Measurements from ENCODE around the gene ANKRD52. TPM values are rescaled to one million over a fixed set of nuclear protein-coding genes. Genes with fewer than 3 reads are reported as not detected.

ANKRD52 gene
- total and polyA plus RNA-seq, 2 donors (not counting 3 experiments of a cell fraction or from before 2014, with no cell fraction given), result 30.8 to 62.0 TPM

DNA sequence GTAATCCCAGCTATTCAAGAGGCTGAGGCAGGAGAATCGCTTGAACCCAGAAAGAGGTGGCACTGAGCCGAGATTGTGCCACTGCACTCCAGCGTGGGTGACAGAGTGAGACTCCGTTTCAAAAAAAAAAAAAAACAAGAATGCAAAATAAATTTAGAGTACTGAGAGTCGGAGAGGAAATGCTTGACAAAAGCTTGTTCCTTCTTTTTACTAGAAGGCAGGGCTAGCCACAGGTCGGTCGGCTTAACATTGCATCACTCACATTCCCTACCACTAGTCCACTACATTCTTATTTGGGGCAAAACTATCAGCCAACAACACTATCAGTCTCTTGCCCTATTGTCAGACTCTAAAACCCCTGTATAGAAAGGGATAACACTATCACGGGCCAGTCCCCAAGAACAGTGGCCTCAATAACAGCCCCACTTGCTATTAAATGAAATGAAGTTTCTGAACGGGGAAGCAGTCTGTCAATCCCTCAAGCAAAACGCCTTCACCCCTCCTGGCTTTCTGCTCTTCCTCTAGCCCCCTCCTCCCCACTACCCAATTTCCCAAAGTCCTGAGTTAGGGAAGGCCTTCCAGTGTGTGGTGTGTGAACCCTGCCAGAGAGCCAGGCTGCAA, 37.5 kb downstream of the ANKRD52 start:
- no peaks in the 10 kb centered on the region for H3K9me3 ChIP-seq (replicated peaks; ENCODE audit: control insufficient read depth, insufficient read depth, low read length)
- H3K27me3 ChIP-seq (ENCODE audit: control insufficient read depth in 2 of 2, insufficient read depth in 2 of 2, low read length in 2 of 2), result no peaks in the 10 kb centered on the region
- POLR2A ChIA-PET, result interaction anchor here (0.6 to 3.2 kb wide), 7 partner anchors 9 to 32 kb away, joined by 3 to 37 read pairs (median 6); partner anchors contain the start of gene SMARCC2
- H3K9ac ChIP-seq (replicated peaks; ENCODE audit: extremely low read depth, insufficient read depth, low read length), result peak overlapping the region; percentile 94
- H4K20me1 ChIP-seq (replicated peaks; ENCODE audit: control insufficient read depth, extremely low read depth, insufficient read depth, low read length), result no peaks in the 10 kb centered on the region
- peak overlapping the region; percentile 64 for H3K4me2 ChIP-seq (ENCODE audit: insufficient read depth, low read length)
- DNase-seq (ENCODE audit: low read depth, low spot score), result peak; percentile 51
- dilution Hi-C loops (cut with MboI; ENCODE audit: extremely low pct_ligation_motif_present, low sequenced_read_pairs) (no loop called here), intact Hi-C loops (cut with micrococcal nuclease) (no loop called here)
- peaks cover 27% of the 10 kb centered on the region for H3K79me2 ChIP-seq (ENCODE audit: control insufficient read depth, insufficient read depth, low read length)
- TF ChIP-seq GATA2 (IDR thresholded peaks at IDR 0.05; ENCODE audit: insufficient read depth, insufficient read length, low read depth, low read length) (no peak), MYC (IDR thresholded peaks at IDR 0.05; ENCODE audit: low read depth, low read length) (no peak), POLR2A (IDR thresholded peaks at IDR 0.05; ENCODE audit: low read depth, low read length) (no peak), JUN (IDR thresholded peaks at IDR 0.05; ENCODE audit: borderline replicate concordance, insufficient read depth, insufficient read length, low read depth) (no peak), FOS (IDR thresholded peaks at IDR 0.05; ENCODE audit: borderline replicate concordance, insufficient read depth, low read length) (no peak), EZH2 (IDR thresholded peaks at IDR 0.05; ENCODE audit: borderline replicate concordance, low read depth, low read length, severe bottlenecking) (no peak), POLR2AphosphoS5 (IDR thresholded peaks at IDR 0.05; ENCODE audit: insufficient read depth, low read depth, low read length) (no peak)
- TF ChIP-seq, protein P1, sequence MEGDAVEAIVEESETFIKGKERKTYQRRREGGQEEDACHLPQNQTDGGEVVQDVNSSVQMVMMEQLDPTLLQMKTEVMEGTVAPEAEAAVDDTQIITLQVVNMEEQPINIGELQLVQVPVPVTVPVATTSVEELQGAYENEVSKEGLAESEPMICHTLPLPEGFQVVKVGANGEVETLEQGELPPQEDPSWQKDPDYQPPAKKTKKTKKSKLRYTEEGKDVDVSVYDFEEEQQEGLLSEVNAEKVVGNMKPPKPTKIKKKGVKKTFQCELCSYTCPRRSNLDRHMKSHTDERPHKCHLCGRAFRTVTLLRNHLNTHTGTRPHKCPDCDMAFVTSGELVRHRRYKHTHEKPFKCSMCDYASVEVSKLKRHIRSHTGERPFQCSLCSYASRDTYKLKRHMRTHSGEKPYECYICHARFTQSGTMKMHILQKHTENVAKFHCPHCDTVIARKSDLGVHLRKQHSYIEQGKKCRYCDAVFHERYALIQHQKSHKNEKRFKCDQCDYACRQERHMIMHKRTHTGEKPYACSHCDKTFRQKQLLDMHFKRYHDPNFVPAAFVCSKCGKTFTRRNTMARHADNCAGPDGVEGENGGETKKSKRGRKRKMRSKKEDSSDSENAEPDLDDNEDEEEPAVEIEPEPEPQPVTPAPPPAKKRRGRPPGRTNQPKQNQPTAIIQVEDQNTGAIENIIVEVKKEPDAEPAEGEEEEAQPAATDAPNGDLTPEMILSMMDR (IDR thresholded peaks at IDR 0.05; ENCODE audit: extremely low read depth in 1 of 2, insufficient read depth in 1 of 2, low read depth in 1 of 2, low read length in 2 of 2), result no peak
- TF ChIP-seq, protein P2, sequence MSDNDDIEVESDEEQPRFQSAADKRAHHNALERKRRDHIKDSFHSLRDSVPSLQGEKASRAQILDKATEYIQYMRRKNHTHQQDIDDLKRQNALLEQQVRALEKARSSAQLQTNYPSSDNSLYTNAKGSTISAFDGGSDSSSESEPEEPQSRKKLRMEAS (IDR thresholded peaks at IDR 0.05; ENCODE audit: insufficient read depth, insufficient read length), result no peak
- no peaks in the 10 kb centered on the region for H3K9me1 ChIP-seq (replicated peaks; ENCODE audit: control insufficient read depth, extremely low read depth, insufficient read depth, low read length)
- TSS peak; percentile 57 for BruUV-seq (replicated peaks)
- peak overlapping the region; percentile 95 for H3K27ac ChIP-seq (ENCODE audit: insufficient read depth, low read depth, low read length)
- H2AFZ ChIP-seq (ENCODE audit: low read depth, low read length), result no peak overlapping the region
- CTCF ChIA-PET, result interaction anchor here (0.5 to 4.0 kb wide), 10 partner anchors 12 to 1867 kb away, joined by 3 to 75 read pairs (median 14); partner anchors contain the start of gene SMARCC2
- H3K36me3 ChIP-seq (ENCODE audit: control insufficient read depth in 2 of 2, extremely low read depth in 1 of 2, insufficient read depth in 2 of 2, low read length in 2 of 2), result peaks cover 4 to 5% of the 10 kb centered on the region in 2 experiments
- H3K4me1 ChIP-seq (ENCODE audit: control insufficient read depth, extremely low read depth, insufficient read depth, low read length), result peaks cover 19% of the 10 kb centered on the region
- H3K4me3 ChIP-seq (replicated peaks in 1 of 3; ENCODE audit: insufficient read depth in 1 of 3, low read depth in 1 of 3, low read length in 3 of 3), result peak overlapping the region; percentile 80 to 93 (median 82)
- peak; percentile 35 for FAIRE-seq
